Trophoblast cell (in vitro differentiated cells and primary cell): ENCODE measurements around the gene PCSK4.
"Not testable (repeated sequence)": the region's sequence is repeated elsewhere in the genome, so short reads cannot be mapped to it uniquely, and the experiment has no call there.

ENCODE experiments used
- DNase-seq, 2 donors: peaks; one replicate each; pipeline ENCODE4 v3.0.0-alpha.2; 2016
- H2AFZ ChIP-seq: 2 replicates; pipeline ENCODE4 v1.6.1; 2013; ENCODE audit warnings: low read length, moderate library complexity, mild to moderate bottlenecking; ENCODE audit not compliant: insufficient read depth, poor library complexity
- H2AK5ac ChIP-seq: 2 replicates; pipeline ENCODE4 v1.6.1; 2013; ENCODE audit warnings: mild to moderate bottlenecking, low read length
- H2BK120ac ChIP-seq: 2 replicates; pipeline ENCODE4 v1.6.1; 2013; ENCODE audit warnings: low read length, mild to moderate bottlenecking, moderate library complexity; ENCODE audit not compliant: insufficient read depth, poor library complexity
- H2BK12ac ChIP-seq: 2 replicates; pipeline ENCODE4 v1.6.1; 2013; ENCODE audit warnings: mild to moderate bottlenecking, low read length, moderate library complexity
- H2BK5ac ChIP-seq: 2 replicates; pipeline ENCODE4 v1.6.1; 2013; ENCODE audit warnings: low read length, low read depth, moderate library complexity, mild to moderate bottlenecking; ENCODE audit not compliant: poor library complexity
- H3K14ac ChIP-seq: 2 replicates; pipeline ENCODE4 v1.6.1; 2013; ENCODE audit warnings: mild to moderate bottlenecking, low read length
- H3K18ac ChIP-seq: 2 replicates; pipeline ENCODE4 v1.6.1; 2013; ENCODE audit warnings: mild to moderate bottlenecking, low read length
- H3K23ac ChIP-seq: 2 replicates; pipeline ENCODE4 v1.6.1; 2013; ENCODE audit warnings: low read length
- H3K27ac ChIP-seq: 2 replicates; pipeline ENCODE4 v1.5.1; 2013; ENCODE audit warnings: low read depth, mild to moderate bottlenecking, inconsistent platforms, low read length, moderate library complexity
- H3K27me3 ChIP-seq: 2 replicates; pipeline ENCODE4 v1.6.1; 2013; ENCODE audit warnings: inconsistent platforms, mild to moderate bottlenecking, low read length, moderate library complexity; ENCODE audit not compliant: insufficient read depth
- H3K36me3 ChIP-seq, 2 experiments: 1 replicate in 1 of 2; 2 replicates in 1 of 2; pipeline ENCODE4 v1.6.1; 2013; ENCODE audit warnings: low read length in 2 of 2, mild to moderate bottlenecking in 2 of 2, moderate library complexity in 1 of 2; ENCODE audit not compliant: insufficient read depth in 2 of 2, control insufficient read depth in 1 of 2
- H3K4ac ChIP-seq: 2 replicates; pipeline ENCODE4 v1.6.1; 2013; ENCODE audit warnings: low read depth, mild to moderate bottlenecking, low read length, moderate library complexity
- H3K4me1 ChIP-seq, 2 experiments: 1 replicate in 1 of 2; 2 replicates in 1 of 2; pipeline ENCODE4 v1.6.1; 2013; ENCODE audit warnings: low read length in 2 of 2, mild to moderate bottlenecking in 2 of 2, moderate library complexity in 1 of 2; ENCODE audit not compliant: insufficient read depth in 2 of 2, control insufficient read depth in 1 of 2
- H3K4me2 ChIP-seq: 2 replicates; pipeline ENCODE4 v1.6.1; 2013; ENCODE audit warnings: inconsistent platforms, mild to moderate bottlenecking, low read length, moderate library complexity
- H3K4me3 ChIP-seq: 2 replicates; pipeline ENCODE4 v1.5.1; 2013; ENCODE audit warnings: mild to moderate bottlenecking, low read depth, low read length, inconsistent platforms
- H3K79me1 ChIP-seq: one replicate; pipeline ENCODE4 v1.6.1; 2013; ENCODE audit warnings: low read length
- H3K79me2 ChIP-seq: 2 replicates; pipeline ENCODE4 v1.6.1; 2013; ENCODE audit warnings: low read length, mild to moderate bottlenecking; ENCODE audit not compliant: control insufficient read depth, insufficient read depth, poor library complexity
- H3K9ac ChIP-seq: 2 replicates; pipeline ENCODE4 v1.6.1; 2013; ENCODE audit warnings: mild to moderate bottlenecking, low read length
- H3K9me3 ChIP-seq: 2 replicates; pipeline ENCODE4 v1.6.1; 2013; ENCODE audit warnings: low read depth, mild to moderate bottlenecking, control low read depth, inconsistent platforms, low read length; ENCODE audit not compliant: insufficient read depth
- H4K12ac ChIP-seq: 2 replicates; pipeline ENCODE4 v1.6.1; 2013; ENCODE audit warnings: low read depth, mild to moderate bottlenecking, low read length, moderate library complexity
- H4K8ac ChIP-seq: 2 replicates; pipeline ENCODE4 v1.6.1; 2013; ENCODE audit warnings: low read depth, mild to moderate bottlenecking, low read length, moderate library complexity
- H4K91ac ChIP-seq: one replicate; pipeline ENCODE4 v1.6.1; 2013; ENCODE audit warnings: low read depth, mild to moderate bottlenecking, low read length, moderate library complexity
- WGBS: extraction: QIAGEN DNeasy Blood & Tissue Kit; methylation state at CpG from one replicate; pipeline ENCODE4 v1.1.7; 2013; ENCODE audit warnings: missing lambda C conversion rate; ENCODE audit not compliant: insufficient read length, insufficient coverage; ENCODE audit errors: extremely low coverage; 5-methylcytosine and 5-hydroxymethylcytosine counted together

PCSK4 gene

DNA sequence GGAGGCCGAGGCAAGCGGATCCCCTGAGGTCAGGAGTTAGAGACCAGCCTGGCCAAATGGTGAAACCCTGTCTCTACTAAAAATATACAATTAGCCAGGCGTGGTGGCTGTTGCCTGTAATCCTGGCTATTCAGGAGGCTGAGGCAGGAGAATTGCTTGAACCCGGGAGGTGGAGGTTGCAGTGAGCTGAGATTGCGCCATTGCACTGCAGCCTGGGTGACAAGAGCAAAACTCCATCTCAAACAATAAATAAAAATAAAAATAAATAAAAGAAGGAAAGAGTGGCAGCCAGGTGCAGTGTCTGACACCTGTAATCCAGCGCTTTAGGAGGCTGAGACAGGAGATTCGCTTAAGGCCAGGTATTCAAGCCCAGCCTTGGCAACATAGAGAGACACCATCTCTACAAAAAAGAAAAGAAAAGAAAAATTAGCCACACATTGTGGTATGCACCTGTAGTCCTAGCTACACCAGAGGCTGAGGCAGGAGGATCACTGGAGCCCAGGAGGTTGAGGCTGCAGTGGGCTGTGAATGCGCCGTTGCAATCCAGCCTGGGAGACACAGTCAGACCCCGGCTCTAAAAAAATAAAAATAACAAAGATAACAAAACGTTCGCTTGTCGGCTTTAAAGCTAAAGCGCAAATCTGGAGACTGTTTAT lies 12.4 kb upstream of the PCSK4 start:
- H3K79me1 ChIP-seq, result peaks cover 3% of the 10 kb centered on the region
- H2AK5ac ChIP-seq, result no peak overlapping the region
- H3K18ac ChIP-seq, result no peak overlapping the region
- H2BK12ac ChIP-seq, result no peak overlapping the region
- WGBS, result no CpG with 5 or more reads among the region's 14 CpGs
- no peak overlapping the region for H3K14ac ChIP-seq
- no peak overlapping the region for H3K4me2 ChIP-seq
- no peak overlapping the region for H3K27ac ChIP-seq
- no peaks in the 10 kb centered on the region for H3K27me3 ChIP-seq
- H3K36me3 ChIP-seq, result no peaks in the 10 kb centered on the region
- no peak for DNase-seq
- no peak overlapping the region for H3K23ac ChIP-seq
- no peak overlapping the region for H3K9ac ChIP-seq
- H2BK120ac ChIP-seq, result no peak overlapping the region
- peaks cover 2 to 6% of the 10 kb centered on the region in 2 experiments for H3K4me1 ChIP-seq
- no peak overlapping the region for H3K4me3 ChIP-seq
- no peak overlapping the region for H4K91ac ChIP-seq
- H2AFZ ChIP-seq, result no peak overlapping the region
- no peak overlapping the region for H4K12ac ChIP-seq
- no peak overlapping the region for H3K4ac ChIP-seq
- no peak overlapping the region for H4K8ac ChIP-seq
- no peaks in the 10 kb centered on the region for H3K79me2 ChIP-seq
- H3K9me3 ChIP-seq, result peaks cover 16% of the 10 kb centered on the region
- H2BK5ac ChIP-seq, result no peak overlapping the region

- H3K27ac ChIP-seq, result no peak overlapping the region
Measured at GRCh38 chr19:1501200-1501595, 11.0 kb upstream of the PCSK4 start.

GRCh38 chr19:1499231-1499630 lies 9.1 kb upstream of the PCSK4 start:
- not testable (repeated sequence) for H3K23ac ChIP-seq, H2AFZ ChIP-seq, H3K9me3 ChIP-seq, H3K79me1 ChIP-seq, H3K14ac ChIP-seq, H3K4me1 ChIP-seq, H3K18ac ChIP-seq, H2BK5ac ChIP-seq, H3K79me2 ChIP-seq, H3K27ac ChIP-seq, H3K4ac ChIP-seq, H3K36me3 ChIP-seq, H2BK120ac ChIP-seq, H2BK12ac ChIP-seq, H4K12ac ChIP-seq, H4K8ac ChIP-seq, DNase-seq, H3K4me3 ChIP-seq, H3K4me2 ChIP-seq, H2AK5ac ChIP-seq, H3K9ac ChIP-seq, H4K91ac ChIP-seq, H3K27me3 ChIP-seq
- no CpG with 5 or more reads among the region's 34 CpGs for WGBS

More at GRCh38 chr19:1501200-1501595, 11.0 kb upstream of the PCSK4 start:
- Histone ChIP-seq H4K91ac (no peak overlapping the region), H2BK120ac (no peak overlapping the region), H3K9me3 (peaks cover 12% of the 10 kb centered on the region), H3K4ac (no peak overlapping the region), H3K4me3 (no peak overlapping the region), H3K23ac (no peak overlapping the region), H4K12ac (no peak overlapping the region), H4K8ac (no peak overlapping the region), H2AK5ac (no peak overlapping the region), H3K18ac (no peak overlapping the region), H3K4me1 (peaks cover 2 to 5% of the 10 kb centered on the region in 2 experiments), H2BK5ac (no peak overlapping the region), H2BK12ac (no peak overlapping the region), H2AFZ (no peak overlapping the region), H3K27me3 (no peaks in the 10 kb centered on the region), H3K14ac (no peak overlapping the region), H3K9ac (no peak overlapping the region), H3K79me2 (no peaks in the 10 kb centered on the region), H3K36me3 (no peaks in the 10 kb centered on the region), H3K79me1 (no peaks in the 10 kb centered on the region), H3K4me2 (no peak overlapping the region)
- DNase-seq, result no peak
- WGBS, result no CpG with 5 or more reads among the region's 9 CpGs

GRCh38 chr19:1497578-1498235 lies 7.6 kb upstream of the PCSK4 start:
- no peak overlapping the region for H4K91ac ChIP-seq
- no peak overlapping the region for H3K4me3 ChIP-seq

More at GRCh38 chr19:1497578-1498235, 7.6 kb upstream of the PCSK4 start:
- no peak for DNase-seq
- H3K4ac ChIP-seq, result no peak overlapping the region
- no peak overlapping the region for H4K8ac ChIP-seq
- no peak overlapping the region for H3K4me2 ChIP-seq
- no peak overlapping the region for H2BK120ac ChIP-seq
- H3K27ac ChIP-seq, result no peak overlapping the region
- no peak overlapping the region for H3K18ac ChIP-seq
- H3K14ac ChIP-seq, result no peak overlapping the region
- no peak overlapping the region for H3K23ac ChIP-seq
- H3K27me3 ChIP-seq, result no peaks in the 10 kb centered on the region
- peaks cover 9 to 10% of the 10 kb centered on the region in 2 experiments for H3K4me1 ChIP-seq
- no peak overlapping the region for H2AFZ ChIP-seq
- H2BK5ac ChIP-seq, result no peak overlapping the region
- H2AK5ac ChIP-seq, result no peak overlapping the region
- no peak overlapping the region for H4K12ac ChIP-seq
- no peaks in the 10 kb centered on the region for H3K79me2 ChIP-seq
- H3K79me1 ChIP-seq, result no peaks in the 10 kb centered on the region
- no peak overlapping the region for H3K9ac ChIP-seq
- H2BK12ac ChIP-seq, result no peak overlapping the region
- peaks cover 5% of the 10 kb centered on the region for H3K9me3 ChIP-seq
- WGBS, result no CpG with 5 or more reads among the region's 25 CpGs
- no peaks in the 10 kb centered on the region for H3K36me3 ChIP-seq
